ENCODE measurements around the gene ALPG. TPM values are rescaled to one million over a fixed set of nuclear protein-coding genes. Genes with fewer than 3 reads are reported as not detected.
"Not testable (repeated sequence)": the region's sequence is repeated elsewhere in the genome, so short reads cannot be mapped to it uniquely, and the experiment has no call there.

The ALPG gene
- total RNA-seq, 1 donor from 2014 or later = not detected

DNA sequence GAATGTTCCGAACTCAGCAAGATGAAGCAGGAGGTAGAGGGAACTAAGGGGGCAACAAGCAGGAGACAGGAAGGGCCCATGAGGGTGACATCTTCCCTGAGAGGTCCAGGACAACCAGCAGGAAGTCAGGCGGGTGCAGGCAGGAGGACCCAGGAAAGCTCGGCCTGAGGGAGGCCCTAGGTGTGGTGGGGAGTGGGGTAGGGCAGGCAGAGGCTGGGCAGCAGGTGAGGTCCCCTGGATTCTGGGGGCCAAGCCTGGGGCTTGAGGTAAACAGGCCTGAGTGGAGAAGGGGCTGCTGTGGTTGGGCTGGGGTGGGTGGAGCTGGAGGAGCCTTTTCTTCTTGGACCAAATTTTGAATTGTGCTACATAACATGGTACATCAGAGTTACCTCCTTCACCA, 4.1 kb upstream of the ALPG start:
- H3K36me3 Mint-ChIP-seq = no peaks in the 10 kb centered on the region
- Histone ChIP-seq H3K79me2 (ENCODE audit: low read depth) (no peaks in the 10 kb centered on the region), H3K4me2 (no peak overlapping the region)

DNA sequence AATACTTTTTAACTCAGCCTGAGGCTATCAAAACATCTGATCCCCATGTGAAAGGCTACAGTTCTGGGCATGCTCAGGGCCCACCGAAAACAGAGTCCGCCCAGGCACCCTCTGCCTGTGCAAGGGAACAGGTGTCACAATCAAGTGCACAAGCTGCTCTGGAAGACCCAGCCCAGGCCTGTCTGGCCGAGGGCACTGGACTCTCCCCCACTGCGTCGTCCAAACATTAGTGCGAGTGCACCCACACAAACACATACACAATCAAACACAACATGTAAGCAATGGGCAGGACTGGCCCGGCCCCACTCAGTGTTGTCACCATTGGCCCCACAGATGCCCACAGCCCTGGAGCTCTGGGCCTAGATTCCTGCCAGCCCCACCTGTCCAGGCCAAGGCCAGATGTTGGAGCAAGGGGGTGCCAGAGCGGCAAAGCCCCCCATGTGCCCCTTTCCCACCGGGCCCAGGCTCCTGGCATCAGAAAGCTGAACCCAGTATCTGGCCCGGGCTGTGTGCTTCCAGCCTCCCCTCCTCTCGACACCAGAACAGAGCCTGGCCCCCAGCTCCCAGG, 617 bp upstream of the ALPG start:
- H3K79me2 ChIP-seq (ENCODE audit: low read depth) = no peaks in the 10 kb centered on the region
- no peaks in the 10 kb centered on the region for H3K36me3 Mint-ChIP-seq
- no peak overlapping the region for H3K9ac ChIP-seq
- H3K9me3 ChIP-seq (ENCODE audit: low read depth) = no peaks in the 10 kb centered on the region
- no peak overlapping the region for H3K4me2 ChIP-seq
- no peak overlapping the region for H2AFZ ChIP-seq (replicated peaks)
- H3K27ac Mint-ChIP-seq = no peak overlapping the region
- no peak for DNase-seq (ENCODE audit: low spot score)
- no peaks in the 10 kb centered on the region for H4K20me1 ChIP-seq (ENCODE audit: low read depth)
- no peak overlapping the region for H3K4me3 Mint-ChIP-seq
- TF ChIP-seq, protein P1, sequence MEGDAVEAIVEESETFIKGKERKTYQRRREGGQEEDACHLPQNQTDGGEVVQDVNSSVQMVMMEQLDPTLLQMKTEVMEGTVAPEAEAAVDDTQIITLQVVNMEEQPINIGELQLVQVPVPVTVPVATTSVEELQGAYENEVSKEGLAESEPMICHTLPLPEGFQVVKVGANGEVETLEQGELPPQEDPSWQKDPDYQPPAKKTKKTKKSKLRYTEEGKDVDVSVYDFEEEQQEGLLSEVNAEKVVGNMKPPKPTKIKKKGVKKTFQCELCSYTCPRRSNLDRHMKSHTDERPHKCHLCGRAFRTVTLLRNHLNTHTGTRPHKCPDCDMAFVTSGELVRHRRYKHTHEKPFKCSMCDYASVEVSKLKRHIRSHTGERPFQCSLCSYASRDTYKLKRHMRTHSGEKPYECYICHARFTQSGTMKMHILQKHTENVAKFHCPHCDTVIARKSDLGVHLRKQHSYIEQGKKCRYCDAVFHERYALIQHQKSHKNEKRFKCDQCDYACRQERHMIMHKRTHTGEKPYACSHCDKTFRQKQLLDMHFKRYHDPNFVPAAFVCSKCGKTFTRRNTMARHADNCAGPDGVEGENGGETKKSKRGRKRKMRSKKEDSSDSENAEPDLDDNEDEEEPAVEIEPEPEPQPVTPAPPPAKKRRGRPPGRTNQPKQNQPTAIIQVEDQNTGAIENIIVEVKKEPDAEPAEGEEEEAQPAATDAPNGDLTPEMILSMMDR (IDR thresholded peaks at IDR 0.05) = no peak
- TF ChIP-seq EZH2phosphoT487 (IDR thresholded peaks at IDR 0.05) = no peak
- TF ChIP-seq EZH2 (IDR thresholded peaks at IDR 0.05) = no peak
- H3F3A ChIP-seq (ENCODE audit: low read depth) = no peaks in the 10 kb centered on the region
- H3K4me3 ChIP-seq = no peak overlapping the region
- H3K27ac ChIP-seq = no peak overlapping the region
- no peaks in the 10 kb centered on the region for H3K36me3 ChIP-seq
- H3K27me3 Mint-ChIP-seq (ENCODE audit: insufficient read depth, low read depth) = peaks cover 10% of the 10 kb centered on the region
- no peaks in the 10 kb centered on the region for H3K9me3 Mint-ChIP-seq
- no peaks in the 10 kb centered on the region for H3K4me1 ChIP-seq
- no peaks in the 10 kb centered on the region for H3K27me3 ChIP-seq
- peaks cover 4% of the 10 kb centered on the region for H3K4me1 Mint-ChIP-seq

More for the DNA sequence above, 4.1 kb upstream of the ALPG start:
- Histone ChIP-seq H3K9me3 (ENCODE audit: low read depth) (no peaks in the 10 kb centered on the region), H3F3A (ENCODE audit: low read depth) (no peaks in the 10 kb centered on the region), H3K4me3 (no peak overlapping the region), H3K27me3 (no peaks in the 10 kb centered on the region), H3K27ac (no peak overlapping the region), H3K4me1 (no peaks in the 10 kb centered on the region), H3K36me3 (no peaks in the 10 kb centered on the region), H3K9ac (no peak overlapping the region), H2AFZ (replicated peaks) (no peak overlapping the region), H4K20me1 (ENCODE audit: low read depth) (no peaks in the 10 kb centered on the region)
- TF ChIP-seq EZH2 (IDR thresholded peaks at IDR 0.05) (no peak), EZH2phosphoT487 (IDR thresholded peaks at IDR 0.05) (no peak)
- TF ChIP-seq, protein P1 (IDR thresholded peaks at IDR 0.05) = no peak
- Mint-ChIP-seq H3K4me1 (peaks cover 4% of the 10 kb centered on the region), H3K27ac (no peak overlapping the region), H3K27me3 (ENCODE audit: insufficient read depth, low read depth) (peaks cover 7% of the 10 kb centered on the region), H3K9me3 (no peaks in the 10 kb centered on the region), H3K4me3 (no peak overlapping the region)
- DNase-seq (ENCODE audit: low spot score) = no peak

DNA sequence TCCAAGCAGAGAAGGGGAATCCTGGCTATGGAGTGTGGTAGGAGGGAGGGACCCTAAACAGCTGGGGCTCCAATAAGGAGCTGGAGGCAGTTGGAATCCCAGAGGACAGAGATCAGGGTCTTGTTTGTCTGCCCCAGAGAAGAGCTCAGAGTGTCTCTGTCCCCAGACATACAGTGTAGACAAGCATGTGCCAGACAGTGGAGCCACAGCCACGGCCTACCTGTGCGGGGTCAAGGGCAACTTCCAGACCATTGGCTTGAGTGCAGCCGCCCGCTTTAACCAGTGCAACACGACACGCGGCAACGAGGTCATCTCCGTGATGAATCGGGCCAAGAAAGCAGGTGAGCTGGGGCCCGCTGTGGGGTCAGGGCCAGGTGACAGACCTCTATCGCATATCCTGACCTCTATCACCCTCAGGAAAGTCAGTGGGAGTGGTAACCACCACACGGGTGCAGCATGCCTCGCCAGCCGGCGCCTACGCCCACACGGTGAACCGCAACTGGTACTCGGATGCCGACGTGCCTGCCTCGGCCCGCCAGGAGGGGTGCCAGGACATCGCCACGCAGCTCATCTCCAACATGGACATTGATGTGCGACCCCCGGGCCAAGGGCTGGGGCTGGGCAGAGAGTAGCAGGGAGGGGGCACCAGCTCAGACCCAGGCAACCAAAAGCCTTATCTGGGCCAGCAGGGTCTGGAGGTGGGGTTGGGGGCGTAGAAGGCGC, 945 bp downstream of the ALPG start:
- not testable (repeated sequence) for H3K4me1 ChIP-seq; H3K9me3 Mint-ChIP-seq; H3K79me2 ChIP-seq (ENCODE audit: low read depth); H4K20me1 ChIP-seq (ENCODE audit: low read depth); H3K27ac ChIP-seq; H3K36me3 ChIP-seq; H3K27me3 ChIP-seq; H3F3A ChIP-seq (ENCODE audit: low read depth); H3K27ac Mint-ChIP-seq; H3K4me1 Mint-ChIP-seq; H3K4me3 Mint-ChIP-seq; DNase-seq (ENCODE audit: low spot score); H3K36me3 Mint-ChIP-seq; H3K27me3 Mint-ChIP-seq (ENCODE audit: insufficient read depth, low read depth); H3K4me2 ChIP-seq; H3K4me3 ChIP-seq; H3K9ac ChIP-seq; H2AFZ ChIP-seq (replicated peaks); H3K9me3 ChIP-seq (ENCODE audit: low read depth)

DNA sequence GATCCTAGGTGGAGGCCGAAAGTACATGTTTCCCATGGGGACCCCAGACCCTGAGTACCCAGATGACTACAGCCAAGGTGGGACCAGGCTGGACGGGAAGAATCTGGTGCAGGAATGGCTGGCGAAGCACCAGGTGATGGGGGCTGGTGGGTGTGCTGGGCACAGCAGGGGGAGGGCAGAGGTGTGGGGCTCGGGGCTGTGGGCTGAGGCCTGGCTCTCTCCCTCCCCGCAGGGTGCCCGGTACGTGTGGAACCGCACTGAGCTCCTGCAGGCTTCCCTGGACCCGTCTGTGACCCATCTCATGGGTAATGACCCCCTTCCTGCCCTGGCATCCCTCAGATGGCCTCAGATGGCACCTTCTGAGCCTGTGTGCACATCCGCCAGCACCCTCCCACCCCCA, 1.6 kb downstream of the ALPG start:
- not testable (repeated sequence) for DNase-seq (ENCODE audit: low spot score); H3K27me3 Mint-ChIP-seq (ENCODE audit: insufficient read depth, low read depth); H3K4me2 ChIP-seq; H2AFZ ChIP-seq (replicated peaks); H3F3A ChIP-seq (ENCODE audit: low read depth); H3K79me2 ChIP-seq (ENCODE audit: low read depth); H3K9ac ChIP-seq; H3K4me1 Mint-ChIP-seq; H3K36me3 ChIP-seq; H3K36me3 Mint-ChIP-seq; H3K27ac ChIP-seq; H3K27ac Mint-ChIP-seq; H4K20me1 ChIP-seq (ENCODE audit: low read depth); H3K27me3 ChIP-seq; H3K9me3 Mint-ChIP-seq; H3K4me3 ChIP-seq; H3K4me3 Mint-ChIP-seq; H3K4me1 ChIP-seq; H3K9me3 ChIP-seq (ENCODE audit: low read depth)

DNA sequence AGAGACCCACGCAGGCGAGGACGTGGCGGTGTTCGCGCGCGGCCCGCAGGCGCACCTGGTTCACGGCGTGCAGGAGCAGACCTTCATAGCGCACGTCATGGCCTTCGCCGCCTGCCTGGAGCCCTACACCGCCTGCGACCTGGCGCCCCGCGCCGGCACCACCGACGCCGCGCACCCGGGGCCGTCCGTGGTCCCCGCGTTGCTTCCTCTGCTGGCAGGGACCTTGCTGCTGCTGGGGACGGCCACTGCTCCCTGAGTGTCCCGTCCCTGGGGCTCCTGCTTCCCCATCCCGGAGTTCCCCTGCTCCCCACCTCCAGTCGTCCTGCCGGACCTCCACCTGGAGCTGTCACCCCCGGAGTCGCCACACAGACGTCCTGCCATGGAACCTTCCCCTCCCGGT, 3.0 kb downstream of the ALPG start:
- not testable (repeated sequence) for H3F3A ChIP-seq (ENCODE audit: low read depth); H3K27me3 ChIP-seq; DNase-seq (ENCODE audit: low spot score); H3K9me3 Mint-ChIP-seq; H3K9me3 ChIP-seq (ENCODE audit: low read depth); H3K27me3 Mint-ChIP-seq (ENCODE audit: insufficient read depth, low read depth); H3K27ac ChIP-seq; H3K36me3 Mint-ChIP-seq; H2AFZ ChIP-seq (replicated peaks); H3K4me3 Mint-ChIP-seq; H4K20me1 ChIP-seq (ENCODE audit: low read depth); H3K9ac ChIP-seq; H3K36me3 ChIP-seq; H3K27ac Mint-ChIP-seq; H3K79me2 ChIP-seq (ENCODE audit: low read depth); H3K4me1 ChIP-seq; H3K4me1 Mint-ChIP-seq; H3K4me3 ChIP-seq; H3K4me2 ChIP-seq
